ENCODE measurements around the gene CCDC198. TPM values are rescaled to one million over a fixed set of nuclear protein-coding genes. Genes with fewer than 3 reads are reported as not detected.

Gene CCDC198
- total RNA-seq, 4 donors from 2014 or later: 1.5 TPM; not detected in 3

DNA sequence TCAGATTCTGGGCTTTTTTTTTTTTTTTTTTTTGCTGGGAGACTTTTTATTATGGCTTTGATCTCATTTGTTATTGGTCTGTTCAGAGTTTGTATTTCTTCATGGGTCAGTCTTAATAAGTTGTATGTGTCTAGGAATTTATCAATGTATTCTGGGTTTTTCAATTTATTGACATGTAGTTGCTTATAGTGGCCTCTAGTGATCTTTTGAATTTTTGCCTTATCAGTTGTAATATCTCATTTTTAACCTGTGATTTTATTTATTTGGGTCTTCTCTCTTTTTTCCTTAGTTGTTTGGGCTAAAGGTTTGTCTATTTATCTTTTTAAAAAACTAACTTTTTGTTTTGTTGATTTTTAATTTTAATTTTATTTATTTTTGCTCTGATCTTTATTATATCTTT lies 57.7 kb downstream of the CCDC198 start:
- no peak for DNase-seq (ENCODE audit: low spot score in 2 of 2)
- Histone ChIP-seq H3K4me1 (no peaks in the 10 kb centered on the region), H3K4me3 (no peak overlapping the region), H3K9me3 (peaks cover 0 to 18% (median 5%) of the 10 kb centered on the region in 4 donors), H3K27me3 (no peaks in the 10 kb centered on the region), H3K27ac (no peak overlapping the region), H3K36me3 (no peaks in the 10 kb centered on the region)
- no peak for TF ChIP-seq EP300 (IDR thresholded peaks at IDR 0.05)
- no peak for TF ChIP-seq POLR2A (IDR thresholded peaks at IDR 0.05)
- TF ChIP-seq CTCF (IDR thresholded peaks at IDR 0.05): no peak

GRCh38 chr14:57420986-57421385 lies 72.7 kb downstream of the CCDC198 start:
- Histone ChIP-seq H3K36me3 (no peaks in the 10 kb centered on the region), H3K4me3 (no peak overlapping the region), H3K9me3 (no peaks in the 10 kb centered on the region), H3K27ac (no peak overlapping the region), H3K4me1 (no peaks in the 10 kb centered on the region), H3K27me3 (no peaks in the 10 kb centered on the region)
- 91 to 95% methylated on average over 3 of the region's 3 CpGs for WGBS, 2 donors
- no peak for DNase-seq (ENCODE audit: low spot score in 2 of 2)
- no peak for TF ChIP-seq EP300 (IDR thresholded peaks at IDR 0.05)
- no peak for TF ChIP-seq CTCF (IDR thresholded peaks at IDR 0.05)
- TF ChIP-seq POLR2A (IDR thresholded peaks at IDR 0.05): no peak

GRCh38 chr14:57420033-57420432 lies 73.6 kb downstream of the CCDC198 start:
- H3K36me3 ChIP-seq: no peaks in the 10 kb centered on the region
- no peaks in the 10 kb centered on the region for H3K9me3 ChIP-seq
- H3K27me3 ChIP-seq: no peaks in the 10 kb centered on the region
- H3K27ac ChIP-seq: no peak overlapping the region
- TF ChIP-seq EP300 (IDR thresholded peaks at IDR 0.05) (no peak), CTCF (IDR thresholded peaks at IDR 0.05) (no peak), POLR2A (IDR thresholded peaks at IDR 0.05) (no peak)
- WGBS, 2 donors: 61 to 62% methylated on average over 4 of the region's 4 CpGs
- no peak overlapping the region for H3K4me3 ChIP-seq
- H3K4me1 ChIP-seq: no peaks in the 10 kb centered on the region
- DNase-seq (ENCODE audit: low spot score in 2 of 2): no peak

Other genes starting within 250 kb of the CCDC198 start
- gene EXOC5, start 225.0 kb downstream of the CCDC198 start, total RNA-seq: 10 to 100 TPM; 43.5 to 58.6 (median 47.4) TPM
- gene AP5M1, start 224.9 kb downstream of the CCDC198 start, total RNA-seq: 10 to 100 TPM; 11.6 to 18.3 (median 13.1) TPM
- gene NAA30, start 103.3 kb downstream of the CCDC198 start, total RNA-seq: 10 to 100 TPM; 11.4 to 16.6 (median 13.1) TPM